Pons (tissue), 1 donor: Measurements from ENCODE around the gene MYO6.

Experiments used
- DNase-seq: peaks from one replicate; pipeline ENCODE4 v3.0.0-alpha.2; 2016; ENCODE audit warnings: low spot score

MYO6 gene

GRCh38 chr6:75766387-75766786 is 17.3 kb downstream of the MYO6 start:
- DNase-seq = no peak

DNA sequence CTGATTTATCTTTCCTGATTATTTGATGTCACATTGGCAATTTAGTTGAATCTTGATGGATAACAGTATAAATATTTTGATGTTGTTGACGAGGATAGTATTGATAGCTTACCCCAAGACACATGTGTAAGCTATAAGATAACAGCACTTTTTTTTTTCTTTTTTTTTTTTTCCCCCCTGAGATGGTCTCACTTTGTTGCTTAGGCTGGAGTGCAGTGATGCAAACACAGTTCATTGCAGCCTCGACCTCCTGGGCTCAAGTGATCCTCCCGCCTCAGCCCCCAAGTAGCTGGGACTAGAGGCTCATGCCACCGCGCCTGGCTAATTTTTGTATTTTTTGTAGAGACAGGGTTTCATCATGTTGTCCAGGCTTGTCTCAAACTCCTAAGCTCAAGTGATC is 21.8 kb downstream of the MYO6 start:
- DNase-seq = no peak

DNA sequence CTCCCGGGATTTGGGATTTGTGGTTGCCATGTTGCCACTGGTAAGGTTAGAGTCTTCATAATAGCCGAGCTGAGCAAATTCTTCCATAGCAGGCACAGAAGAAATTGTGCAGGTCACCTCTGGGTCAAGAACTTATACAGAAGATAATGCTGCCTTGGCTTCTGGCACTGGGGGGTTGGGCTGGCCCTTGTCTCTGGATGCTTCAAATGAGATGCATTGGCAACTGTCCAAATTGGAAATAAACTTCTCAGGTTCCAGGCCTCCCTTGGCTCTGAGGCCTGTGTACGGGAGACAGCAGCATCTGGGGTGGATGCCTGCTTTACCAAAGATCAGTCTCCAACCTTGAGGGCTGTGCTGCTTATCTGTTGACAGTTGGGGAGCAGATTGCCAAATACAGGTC is 26.2 kb downstream of the MYO6 start:
- DNase-seq = no peak

DNA sequence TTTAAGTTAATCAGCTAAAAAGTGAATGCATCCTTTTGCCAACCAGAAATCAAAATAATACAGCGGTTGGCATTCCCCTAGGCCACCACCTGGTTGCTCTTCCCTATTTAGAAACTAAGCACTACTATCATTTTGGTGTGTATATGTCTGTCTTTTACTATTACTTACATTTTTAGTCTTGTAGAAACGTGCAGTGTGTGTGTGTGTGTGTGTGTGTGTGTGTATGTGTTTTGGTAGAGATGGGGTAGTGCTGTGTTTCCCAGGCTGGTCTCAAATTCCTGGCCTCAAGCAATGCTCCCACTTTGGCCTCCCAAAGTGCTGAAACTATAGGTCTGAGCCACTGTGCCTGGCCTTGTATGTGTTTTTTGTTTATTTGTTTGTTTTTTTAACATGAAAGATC is 27.4 kb downstream of the MYO6 start:
- DNase-seq = no peak

- DNase-seq = no peak
These were observed 29.7 kb downstream of the MYO6 start for GRCh38 chr6:75778757-75779156.

DNA sequence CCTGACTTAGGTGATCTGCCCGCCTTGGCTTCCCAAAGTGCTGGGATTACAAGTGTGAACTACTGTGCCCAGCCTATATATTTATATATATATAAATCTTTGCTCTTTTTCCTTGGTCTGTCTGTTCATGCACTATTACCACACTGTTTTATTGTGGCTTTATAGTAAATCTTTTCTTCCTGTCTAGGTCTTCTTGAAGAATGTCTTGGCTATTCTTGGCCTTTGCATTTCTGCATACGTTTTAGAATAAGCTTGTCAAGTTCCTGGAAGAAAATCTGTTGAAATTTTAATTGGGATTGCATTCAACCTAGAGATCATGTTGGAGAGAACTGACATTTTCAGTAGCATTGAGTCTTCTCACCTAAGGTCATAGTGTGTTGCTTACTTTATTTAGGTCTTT is 37.1 kb downstream of the MYO6 start:
- DNase-seq = no peak

GRCh38 chr6:75788894-75789293 is 39.9 kb downstream of the MYO6 start:
- DNase-seq = no peak

DNA sequence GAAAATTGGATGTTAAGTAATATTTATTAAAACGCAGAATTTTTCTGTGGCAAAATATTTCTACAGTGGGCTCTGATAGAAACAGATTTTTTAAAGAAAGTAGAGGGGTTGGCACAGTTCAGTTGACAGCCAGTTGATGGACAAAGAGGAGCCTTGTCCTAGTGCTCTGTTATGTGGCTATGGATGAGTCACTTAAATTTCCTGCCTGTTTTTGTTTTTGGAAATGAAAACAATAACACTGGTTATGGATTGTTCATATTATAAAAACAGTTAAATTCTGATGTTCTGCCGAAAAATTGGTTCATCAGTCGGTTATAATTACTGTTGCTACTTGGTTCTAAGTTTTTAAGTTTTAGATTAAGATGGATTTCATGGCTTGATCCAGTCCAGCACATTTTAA is 42.8 kb downstream of the MYO6 start:
- peak; percentile 89 for DNase-seq

GRCh38 chr6:75794351-75794846 is 45.4 kb downstream of the MYO6 start:
- peak; percentile 85 for DNase-seq

GRCh38 chr6:75794954-75795739 is 46.1 kb downstream of the MYO6 start:
- peak; percentile 43 for DNase-seq

DNA sequence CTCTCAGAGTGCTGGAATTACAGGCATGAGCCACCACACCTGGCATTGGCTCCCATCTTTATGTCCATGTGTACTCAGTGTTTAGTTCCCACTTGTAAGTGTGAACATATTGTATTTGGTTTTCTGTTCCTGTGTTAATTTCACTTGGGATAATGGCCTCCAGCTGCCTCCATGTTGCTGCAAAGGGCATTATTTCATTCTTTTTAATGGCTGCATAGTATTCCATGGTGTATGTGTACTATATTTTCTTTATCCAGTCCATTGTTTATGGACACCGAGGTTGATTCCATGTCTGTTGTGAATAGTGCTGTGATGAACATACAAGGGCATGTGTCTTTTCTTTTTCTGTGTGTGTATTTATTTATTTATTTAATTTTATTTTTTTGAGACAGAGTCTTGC is 47.7 kb downstream of the MYO6 start:
- no peak for DNase-seq

- DNase-seq = no peak
These were observed 51.1 kb downstream of the MYO6 start for GRCh38 chr6:75800133-75800532.

DNA sequence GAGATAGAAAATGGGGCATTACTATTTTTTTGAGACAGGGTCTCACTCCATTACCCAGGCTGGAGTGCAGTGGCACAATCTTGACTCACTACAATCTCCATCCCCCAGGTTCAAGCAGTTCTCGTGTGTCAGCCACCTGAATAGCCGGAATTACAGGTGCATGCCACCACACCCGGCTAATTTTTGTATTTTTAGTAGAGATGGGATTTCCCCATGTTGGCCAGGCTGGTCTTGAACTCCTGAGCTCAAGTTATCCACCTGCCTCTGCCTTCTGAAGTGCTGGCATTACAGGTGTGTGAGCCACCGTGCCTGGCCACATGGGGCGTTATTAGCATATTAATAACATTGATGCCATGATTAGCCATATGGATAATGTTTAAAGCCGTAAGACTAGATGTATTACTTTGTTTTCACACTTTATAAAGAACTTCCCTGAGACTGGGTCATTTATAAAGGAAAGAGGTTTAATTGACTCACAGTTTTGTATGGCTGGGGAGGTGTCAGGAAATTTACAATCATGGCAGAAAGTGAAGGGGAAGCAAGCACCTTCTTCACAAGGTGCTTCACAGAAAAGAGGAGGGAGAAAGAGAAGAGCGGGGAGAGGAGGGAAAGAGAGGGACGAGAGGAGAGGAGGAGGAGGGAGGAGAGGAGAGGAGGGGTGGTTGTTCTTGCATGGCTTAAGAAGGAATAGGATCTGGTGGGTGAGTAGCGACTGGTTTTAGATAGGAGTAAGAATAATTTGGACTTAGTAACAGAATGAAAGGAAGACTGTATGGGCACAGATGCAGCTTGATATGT is 51.9 kb downstream of the MYO6 start:
- DNase-seq = no peak

DNA sequence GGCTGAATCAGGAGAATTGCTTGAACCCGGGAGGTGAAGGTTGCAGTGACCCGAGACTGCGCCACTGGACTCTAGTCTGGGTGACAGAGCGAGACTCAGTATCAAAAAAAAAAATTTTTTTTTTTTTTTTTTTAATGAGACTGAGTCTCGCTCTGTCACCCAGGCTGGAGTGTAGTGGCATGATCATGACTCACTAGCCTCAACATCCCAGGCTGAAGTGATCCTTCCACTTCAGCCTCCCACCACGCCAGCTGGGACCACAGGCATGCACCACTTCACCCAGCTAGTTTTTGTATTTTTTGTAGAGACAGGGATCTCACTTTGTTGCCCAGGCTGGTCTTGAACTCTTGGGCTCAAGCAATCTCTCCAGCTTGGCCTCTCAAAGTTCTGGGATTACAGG is 53.3 kb downstream of the MYO6 start:
- DNase-seq = no peak

- no peak for DNase-seq
These were observed 59.5 kb downstream of the MYO6 start for GRCh38 chr6:75808507-75808906.

GRCh38 chr6:75812560-75812959 is 63.5 kb downstream of the MYO6 start:
- DNase-seq = no peak

DNA sequence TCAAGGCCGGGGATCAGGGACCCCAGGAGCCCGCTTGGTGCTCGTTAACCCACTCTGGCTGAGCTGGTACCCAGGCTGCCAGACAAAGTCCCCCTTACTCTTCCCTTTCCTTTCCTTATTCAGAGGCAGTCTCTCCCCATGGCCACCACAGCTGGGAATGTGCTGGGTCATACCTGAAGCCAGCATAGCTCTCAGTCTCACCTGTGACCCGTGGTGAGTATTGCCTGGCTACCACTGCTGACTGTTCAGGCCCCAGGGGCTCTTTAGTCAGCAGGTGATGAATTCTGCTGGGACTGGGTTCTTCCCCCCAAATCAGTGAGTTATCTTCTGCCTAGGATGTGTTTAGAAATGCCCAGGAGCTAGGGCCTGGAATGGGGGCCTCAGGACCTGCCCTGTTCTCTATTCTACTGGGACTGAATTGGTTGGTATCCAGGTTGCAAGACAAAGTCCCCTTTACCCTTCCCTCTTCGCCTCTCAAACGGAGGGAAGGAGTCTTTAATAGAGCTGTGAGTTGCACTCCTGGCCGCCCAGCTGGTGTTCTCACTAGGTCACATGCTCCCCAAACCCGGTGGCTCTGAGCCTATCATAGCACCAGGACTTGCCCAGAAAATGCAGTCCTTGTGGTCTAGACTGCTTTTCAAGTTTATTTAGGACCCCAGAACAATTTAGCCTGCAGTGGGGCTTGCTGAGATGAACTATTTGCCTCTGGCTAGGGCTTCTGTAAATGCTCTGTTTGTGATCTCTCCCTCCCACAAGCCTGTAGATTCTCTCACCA is 64.6 kb downstream of the MYO6 start:
- DNase-seq = no peak

DNA sequence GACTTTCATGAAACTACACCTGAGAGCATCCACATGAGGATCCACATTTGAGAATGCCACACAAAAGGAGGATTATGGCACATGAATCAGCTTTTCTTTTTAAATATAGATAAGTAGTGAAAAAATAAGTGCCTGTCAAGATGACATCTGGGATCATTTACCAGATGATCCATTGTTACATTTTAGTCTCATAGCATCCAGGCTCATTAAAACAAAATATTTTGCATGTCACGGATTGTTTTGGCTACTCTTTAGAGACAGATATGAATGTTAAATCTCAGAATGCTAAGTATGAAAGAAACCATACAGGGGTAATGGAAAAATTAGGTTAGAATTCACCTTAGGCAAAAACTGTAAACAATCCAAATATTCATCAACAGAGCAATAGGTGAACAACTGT is 66.7 kb downstream of the MYO6 start:
- DNase-seq = no peak

DNA sequence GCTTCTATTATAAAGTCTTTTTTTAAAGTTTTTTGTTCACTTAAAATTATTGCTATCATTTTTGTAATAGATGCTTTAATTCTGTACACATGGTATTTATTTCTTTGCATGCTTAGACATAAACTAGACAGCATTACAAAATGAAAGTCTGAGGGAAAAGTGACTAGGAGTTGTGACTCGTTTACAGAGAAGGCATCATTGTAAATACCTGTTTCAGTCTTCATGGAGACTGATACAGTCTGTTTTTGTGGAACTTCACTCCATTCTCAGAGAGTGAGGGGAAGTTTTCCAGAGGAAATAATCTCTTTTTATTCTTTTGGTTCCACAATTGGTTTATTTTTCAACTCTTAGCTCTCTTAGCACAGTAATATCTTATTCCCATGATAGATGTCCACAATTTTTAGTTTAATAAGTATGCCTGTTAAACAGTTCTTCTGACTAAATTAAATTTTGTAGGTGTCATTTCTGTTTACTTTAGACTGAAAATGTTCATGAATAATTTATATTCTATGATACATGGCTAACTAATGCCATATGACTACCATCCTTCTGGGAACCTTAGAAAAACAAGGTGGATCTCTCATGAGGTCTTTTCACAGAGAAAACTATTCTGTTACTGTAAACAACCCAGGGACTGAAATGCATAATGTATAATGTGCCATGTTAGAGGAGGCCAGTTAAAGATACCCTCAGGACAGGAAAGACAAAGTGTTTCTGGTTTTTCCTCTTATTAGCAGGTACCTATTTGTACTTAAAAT is 69.2 kb downstream of the MYO6 start:
- no peak for DNase-seq

- DNase-seq = no peak
These were observed 70.9 kb downstream of the MYO6 start for GRCh38 chr6:75819776-75820487.

- no peak for DNase-seq
These were observed 75.1 kb downstream of the MYO6 start for GRCh38 chr6:75824160-75824559.
